H1 (cell line): ENCODE results near the gene VPS13D. TPM values are rescaled to one million over a fixed set of nuclear protein-coding genes. Genes with fewer than 3 reads are reported as not detected.

ENCODE experiments used
- CTCF ChIA-PET: fragments of 300-600 bp; sonication (Branson Sonifier 250); formaldehyde crosslinking; loops from one replicate; lab custom pipeline; 2021; ENCODE audit not compliant: partially characterized antibody; lab: Charles Lee
- POLR2A ChIA-PET: fragments of 300-600 bp; sonication (Branson Sonifier 250); formaldehyde crosslinking; loops from one replicate; lab custom pipeline; 2021; ENCODE audit warnings: inconsistent platforms; ENCODE audit not compliant: partially characterized antibody; lab: Charles Lee
- DNase-seq, 2 experiments: peaks; one replicate each; pipeline versions ENCODE4 v3.0.0 to v3.0.0-alpha.2; 2010 to 2022; ENCODE audit warnings: low spot score in 2 of 2, low read depth in 1 of 2, mixed read lengths in 1 of 2
- FAIRE-seq: peaks from 2 replicates; lab custom pipeline; 2011; peaks lifted over from hg19 to GRCh38; lab: Jason Lieb, UNC
- H2AFZ ChIP-seq: 2 replicates; pipeline ENCODE4 v1.8.1; 2012; ENCODE audit warnings: low read length, inconsistent platforms
- H2AK5ac ChIP-seq: 2 replicates; pipeline ENCODE4 v1.6.1; 2013; ENCODE audit warnings: low read depth, low read length
- H2BK120ac ChIP-seq: replicated peaks from 2 replicates; pipeline ENCODE3; 2013; ENCODE audit warnings: low read depth, low read length, inconsistent platforms
- H2BK12ac ChIP-seq: 2 replicates; pipeline ENCODE4 v1.6.1; 2013; ENCODE audit warnings: low read depth, low read length
- H2BK15ac ChIP-seq: 2 replicates; pipeline ENCODE4 v1.6.1; 2013; ENCODE audit warnings: low read length
- H2BK20ac ChIP-seq: 2 replicates; pipeline ENCODE4 v1.6.1; 2013; ENCODE audit warnings: low read length
- H2BK5ac ChIP-seq: 2 replicates; pipeline ENCODE4 v1.6.1; 2013; ENCODE audit warnings: low read depth, low read length
- H3K14ac ChIP-seq: 2 replicates; pipeline ENCODE4 v1.6.1; 2013; ENCODE audit warnings: inconsistent platforms; ENCODE audit not compliant: insufficient read length
- H3K18ac ChIP-seq: 2 replicates; pipeline ENCODE4 v1.6.1; 2013; ENCODE audit warnings: low read length; ENCODE audit errors: extremely low read depth
- H3K23ac ChIP-seq: 2 replicates; pipeline ENCODE4 v1.6.1; 2013; ENCODE audit warnings: inconsistent platforms; ENCODE audit not compliant: insufficient read length
- H3K23me2 ChIP-seq: 2 replicates; pipeline ENCODE4 v1.6.1; 2013; ENCODE audit warnings: low read depth, low read length
- H3K27ac ChIP-seq: 2 replicates; pipeline ENCODE4 v1.6.1; 2011; ENCODE audit warnings: low read depth, low read length, inconsistent platforms
- H3K27me3 ChIP-seq, 4 experiments: replicated peaks in 1 of 4; 1 replicate in 1 of 4; 2 replicates in 3 of 4; pipeline versions ENCODE4 v1.6.1 to v1.8.1; 2011 to 2013; ENCODE audit warnings: low read length in 3 of 4, mild to moderate bottlenecking in 3 of 4, inconsistent platforms in 2 of 4, mixed read lengths in 2 of 4, moderate library complexity in 1 of 4; ENCODE audit not compliant: control insufficient read depth in 3 of 4, insufficient read depth in 3 of 4; ENCODE audit errors: extremely low read depth in 1 of 4
- H3K36me3 ChIP-seq, 4 experiments: 2 replicates each; pipeline versions ENCODE4 v1.6.1 to v1.8.1; 2011 to 2013; ENCODE audit warnings: mild to moderate bottlenecking in 4 of 4, low read length in 3 of 4, moderate library complexity in 2 of 4, control low read depth in 1 of 4, inconsistent platforms in 1 of 4; ENCODE audit not compliant: insufficient read depth in 4 of 4, control insufficient read depth in 2 of 4
- H3K4ac ChIP-seq: replicated peaks from 2 replicates; pipeline ENCODE3; 2013; ENCODE audit warnings: low read length, low read depth, mixed read lengths, inconsistent platforms; ENCODE audit not compliant: insufficient read length
- H3K4me1 ChIP-seq, 4 experiments: replicated peaks in 1 of 4; 1 replicate in 1 of 4; 2 replicates in 3 of 4; pipeline versions ENCODE4 v1.6.1 to v1.8.1; 2011 to 2013; ENCODE audit warnings: low read length in 3 of 4, inconsistent platforms in 2 of 4, mixed read lengths in 1 of 4; ENCODE audit not compliant: insufficient read depth in 4 of 4, control insufficient read depth in 3 of 4
- H3K4me2 ChIP-seq, 2 experiments: 2 replicates each; pipeline versions ENCODE4 v1.6.1 to v1.8.1; 2011 to 2013; ENCODE audit warnings: low read depth in 2 of 2, low read length in 2 of 2, control low read depth in 1 of 2, inconsistent platforms in 1 of 2, mild to moderate bottlenecking in 1 of 2; ENCODE audit not compliant: insufficient read depth in 1 of 2
- H3K4me3 ChIP-seq, 4 experiments: fragments of 200-600, 300-600 bp in 1 of 4; sonication (generic), shearing (Covaris generic), sonication (Bioruptor Twin) in 1 of 4; 2 replicates each; pipeline versions ENCODE4 v1.5.1 to v1.8.1; 2011 to 2016; ENCODE audit warnings: low read length in 4 of 4, low read depth in 3 of 4, control low read depth in 2 of 4, inconsistent platforms in 2 of 4, mild to moderate bottlenecking in 2 of 4, mixed read lengths in 1 of 4, moderate library complexity in 1 of 4; ENCODE audit not compliant: insufficient read depth in 2 of 4; ENCODE audit errors: extremely low read depth in 1 of 4
- H3K56ac ChIP-seq: replicated peaks from 2 replicates; pipeline ENCODE3; 2013; ENCODE audit warnings: low read depth, mild to moderate bottlenecking, mixed read lengths, low read length, inconsistent platforms; ENCODE audit not compliant: insufficient read length
- H3K79me1 ChIP-seq: 2 replicates; pipeline ENCODE4 v1.6.1; 2013; ENCODE audit warnings: low read depth, low read length, control low read depth
- H3K79me2 ChIP-seq, 2 experiments: 2 replicates each; pipeline versions ENCODE4 v1.6.1 to v1.8.1; 2012 to 2013; ENCODE audit warnings: low read length in 2 of 2, mild to moderate bottlenecking in 2 of 2, inconsistent platforms in 1 of 2; ENCODE audit not compliant: insufficient read depth in 2 of 2, control insufficient read depth in 1 of 2
- H3K9ac ChIP-seq, 4 experiments: replicated peaks in 1 of 4; 1 replicate in 1 of 4; 2 replicates in 3 of 4; pipeline versions ENCODE4 v1.6.1 to v1.8.1; 2011 to 2013; ENCODE audit warnings: low read depth in 3 of 4, low read length in 3 of 4, control low read depth in 2 of 4, mild to moderate bottlenecking in 2 of 4, moderate library complexity in 2 of 4, inconsistent platforms in 1 of 4; ENCODE audit errors: extremely low read depth in 1 of 4
- H3K9me3 ChIP-seq, 2 experiments: 2 replicates each; pipeline versions ENCODE4 v1.6.1 to v1.8.1; 2012 to 2013; ENCODE audit warnings: mild to moderate bottlenecking in 2 of 2, moderate library complexity in 2 of 2, control low read depth in 1 of 2, inconsistent platforms in 1 of 2, low read depth in 1 of 2, low read length in 1 of 2, mixed read lengths in 1 of 2; ENCODE audit not compliant: insufficient read depth in 2 of 2
- H4K20me1 ChIP-seq, 2 experiments: replicated peaks in 1 of 2; 2 replicates each; pipeline versions ENCODE3 to v1.8.1; 2011 to 2013; ENCODE audit warnings: inconsistent platforms in 2 of 2, low read length in 2 of 2, mild to moderate bottlenecking in 1 of 2; ENCODE audit not compliant: insufficient read depth in 2 of 2, control insufficient read depth in 1 of 2
- H4K5ac ChIP-seq: 2 replicates; pipeline ENCODE4 v1.6.1; 2013; ENCODE audit warnings: low read length, low read depth, mixed read lengths, inconsistent platforms; ENCODE audit not compliant: insufficient read length
- H4K8ac ChIP-seq: 2 replicates; pipeline ENCODE4 v1.8.0; 2013; ENCODE audit warnings: mild to moderate bottlenecking, moderate library complexity, low read length, inconsistent platforms; ENCODE audit not compliant: insufficient read depth; ENCODE audit errors: extremely low read depth
- H4K91ac ChIP-seq: replicated peaks from 2 replicates; pipeline ENCODE3; 2013; ENCODE audit warnings: low read length, mixed read lengths, inconsistent platforms; ENCODE audit not compliant: insufficient read length
- BCL11A ChIP-seq, 2 experiments: IDR thresholded peaks; one replicate each; pipeline ENCODE4 v1.6.1; 2011; ENCODE audit warnings: low read depth in 2 of 2, low read length in 2 of 2, mild to moderate bottlenecking in 2 of 2
- CHD1 ChIP-seq: IDR thresholded peaks from 2 replicates; pipeline ENCODE4 v1.6.1; 2012; ENCODE audit warnings: low read depth, low read length, improper control_type of control experiment
- CHD2 ChIP-seq: IDR thresholded peaks from 2 replicates; pipeline ENCODE4 v1.6.1; 2012; ENCODE audit warnings: low read length, improper control_type of control experiment
- KDM1A ChIP-seq: fragments of 200-600, 300-600 bp; sonication (generic); IDR thresholded peaks from 2 replicates; pipeline ENCODE4 v1.7.1; 2016; ENCODE audit warnings: mild to moderate bottlenecking, low read length, borderline replicate concordance
- KDM4A ChIP-seq: IDR thresholded peaks from one replicate; pipeline ENCODE4 v1.7.1; 2012; ENCODE audit warnings: low read depth, mild to moderate bottlenecking, moderate library complexity, low read length, inconsistent platforms; ENCODE audit not compliant: severe bottlenecking
- MAFK ChIP-seq: IDR thresholded peaks from 2 replicates; pipeline ENCODE4 v1.6.1; 2012; ENCODE audit warnings: low read depth, mild to moderate bottlenecking, improper control_type of control experiment, low read length
- RNF2 ChIP-seq: fragments of 200-900, 300-1000 bp; sonication (generic); IDR thresholded peaks from 2 replicates; pipeline ENCODE4 v1.7.1; 2016; ENCODE audit warnings: borderline replicate concordance, low read depth, mild to moderate bottlenecking, antibody characterized with exemption, low read length; ENCODE audit not compliant: poor library complexity, severe bottlenecking; ENCODE audit errors: missing control alignments
- RXRA ChIP-seq: IDR thresholded peaks from 2 replicates; pipeline ENCODE4 v1.6.1; 2011; ENCODE audit warnings: low read depth, mild to moderate bottlenecking, low read length, moderate library complexity; ENCODE audit not compliant: insufficient read depth
- SIX5 ChIP-seq: IDR thresholded peaks from 2 replicates; pipeline ENCODE4 v1.6.1; 2011; ENCODE audit warnings: mild to moderate bottlenecking, low read depth, low read length
- TAF1 ChIP-seq: IDR thresholded peaks from 2 replicates; pipeline ENCODE4 v1.6.1; 2011; ENCODE audit warnings: mild to moderate bottlenecking, low read depth, low read length
- TAF7 ChIP-seq: optimal IDR thresholded peaks from 2 replicates; pipeline ENCODE3; 2011; ENCODE audit warnings: low read depth, mild to moderate bottlenecking, inconsistent platforms, low read length, moderate library complexity, borderline replicate concordance
- TCF12 ChIP-seq: IDR thresholded peaks from 2 replicates; pipeline ENCODE4 v1.6.1; 2011; ENCODE audit warnings: low read depth, mild to moderate bottlenecking, low read length
- WGBS, 2 experiments: shearing (Covaris generic) in 1 of 2; methylation state at CpG; one replicate each; pipeline versions ENCODE4 v1.1.6 to v1.1.7; 2013 to 2015; ENCODE audit warnings: low lambda C conversion rate in 2 of 2, mixed read lengths in 2 of 2, inconsistent platforms in 1 of 2, low coverage in 1 of 2, missing lambda C conversion rate in 1 of 2; ENCODE audit not compliant: insufficient replicate concordance in 2 of 2, insufficient coverage in 1 of 2, insufficient read length in 1 of 2; ENCODE audit errors: extremely low coverage in 1 of 2, missing lambda C conversion rate in 1 of 2; 5-methylcytosine and 5-hydroxymethylcytosine counted together
- polyA plus RNA-seq, 7 experiments: library from polyadenylated mRNA; depleted of rRNA in 3 of 7; stranded (reverse) in 5 of 7; unstranded in 2 of 7; fragments of >200 nt in 5 of 7; fragments of 200-250 nt in 2 of 7; gene quantifications; 1 replicate in 5 of 7; 2 replicates in 1 of 7; 4 replicates in 1 of 7; pipeline versions ENCODE4 v1.2.1 to v1.2.3, GENCODE V29; 2011 to 2013; ENCODE audit warnings: missing spikeins in 2 of 7, mixed read lengths in 2 of 7
- total RNA-seq: library from RNA; stranded (reverse); fragmentation: NEBNext Ultra II Directional; extraction: Animal tissue kit (Norgen Biotek cat#: 25700); gene quantifications from 2 replicates; pipeline ENCODE4 v1.2.1, GENCODE V29; 2021
- TF ChIP-seq, protein P1 (sequence below): IDR thresholded peaks from 2 replicates; pipeline ENCODE4 v1.6.1; 2012; ENCODE audit warnings: inconsistent platforms

VPS13D gene
- total and polyA plus RNA-seq, 2 of the 8 experiments (the other 6 are each of a cell fraction or from before 2014, with no cell fraction given): 10.9 to 31.2 TPM

DNA sequence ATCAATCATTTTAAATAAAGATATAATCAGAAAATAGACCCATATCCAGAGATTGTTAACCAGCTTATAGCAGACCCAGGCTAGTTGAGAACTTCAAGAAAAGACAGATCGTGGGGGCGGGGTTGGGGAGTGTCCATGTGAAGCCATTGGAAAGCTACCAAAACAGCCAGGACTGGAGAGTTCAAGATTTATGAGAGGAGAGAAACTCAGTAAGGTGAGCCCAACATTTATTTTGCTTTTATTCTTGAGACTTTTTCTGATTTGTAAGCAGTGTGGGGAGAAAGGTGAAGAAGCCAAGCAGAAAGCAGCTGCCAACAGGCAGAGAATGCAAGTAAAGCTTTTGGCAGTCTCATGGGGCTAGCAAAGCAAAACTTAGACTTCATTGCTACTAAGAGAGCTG, 179.9 kb downstream of the VPS13D start:
- no peak overlapping the region for H2BK12ac ChIP-seq
- H3K23me2 ChIP-seq: no peaks in the 10 kb centered on the region
- no peak overlapping the region for H3K23ac ChIP-seq
- ChIA-PET CTCF (interaction anchor here (0.5 to 1.1 kb wide), 2 partner anchors 102 to 211 kb away, joined by 3 read pairs; no protein-coding TSS in a partner anchor), POLR2A (no interaction called here)
- H4K5ac ChIP-seq: no peak overlapping the region
- DNase-seq (no peak), FAIRE-seq (no peak)
- H3K4ac ChIP-seq: no peak overlapping the region
- no peak overlapping the region for H2BK15ac ChIP-seq
- H3K14ac ChIP-seq: no peak overlapping the region
- H3K79me2 ChIP-seq: no peaks in the 10 kb centered on the region
- no peak overlapping the region for H3K4me2 ChIP-seq
- TF ChIP-seq RXRA (no peak), SIX5 (no peak), BCL11A (IDR thresholded peaks at IDR 0.05; ENCODE audit: low read depth in 2 of 2, low read length in 2 of 2) (no peak), RNF2 (no peak), TAF7 (no peak), CHD2 (no peak), KDM1A (no peak), CHD1 (no peak), MAFK (no peak), KDM4A (no peak), TCF12 (no peak), TAF1 (no peak)
- TF ChIP-seq, protein P1, sequence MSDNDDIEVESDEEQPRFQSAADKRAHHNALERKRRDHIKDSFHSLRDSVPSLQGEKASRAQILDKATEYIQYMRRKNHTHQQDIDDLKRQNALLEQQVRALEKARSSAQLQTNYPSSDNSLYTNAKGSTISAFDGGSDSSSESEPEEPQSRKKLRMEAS: no peak
- H3K56ac ChIP-seq: no peak overlapping the region
- H3K9ac ChIP-seq: no peak overlapping the region
- H2AK5ac ChIP-seq: no peak overlapping the region
- no peak overlapping the region for H3K18ac ChIP-seq
- WGBS, 2 experiments: 93% methylated on average over 2 of the region's 2 CpGs; no CpG with 5 or more reads in 1 of the 2 experiments
- no peaks in the 10 kb centered on the region for H3K27me3 ChIP-seq
- H3K4me1 ChIP-seq: no peaks in the 10 kb centered on the region
- H3K36me3 ChIP-seq: peaks cover 0 to 16% (median 6%) of the 10 kb centered on the region in 4 experiments; a peak in 3 of 8 replicates
- no peaks in the 10 kb centered on the region for H3K79me1 ChIP-seq
- no peak overlapping the region for H2BK120ac ChIP-seq
- no peak overlapping the region for H2BK5ac ChIP-seq
- H4K20me1 ChIP-seq: no peaks in the 10 kb centered on the region
- H3K27ac ChIP-seq: no peak overlapping the region
- H4K8ac ChIP-seq: no peak overlapping the region
- no peak overlapping the region for H3K4me3 ChIP-seq
- peaks cover 7 to 8% of the 10 kb centered on the region in 2 experiments; a peak in 2 of 4 replicates for H3K9me3 ChIP-seq
- no peak overlapping the region for H2BK20ac ChIP-seq
- H4K91ac ChIP-seq: no peak overlapping the region
- no peak overlapping the region for H2AFZ ChIP-seq
